GM04503 (cell line): ENCODE results near the gene MEN1.
A peak's percentile ranks its signal among the peaks of the same experiment; 100 is the strongest.

Experiments used
- DNase-seq: peaks from one replicate; pipeline ENCODE4 v3.0.0-alpha.2; 2012; ENCODE audit warnings: low read depth

The MEN1 gene

DNA sequence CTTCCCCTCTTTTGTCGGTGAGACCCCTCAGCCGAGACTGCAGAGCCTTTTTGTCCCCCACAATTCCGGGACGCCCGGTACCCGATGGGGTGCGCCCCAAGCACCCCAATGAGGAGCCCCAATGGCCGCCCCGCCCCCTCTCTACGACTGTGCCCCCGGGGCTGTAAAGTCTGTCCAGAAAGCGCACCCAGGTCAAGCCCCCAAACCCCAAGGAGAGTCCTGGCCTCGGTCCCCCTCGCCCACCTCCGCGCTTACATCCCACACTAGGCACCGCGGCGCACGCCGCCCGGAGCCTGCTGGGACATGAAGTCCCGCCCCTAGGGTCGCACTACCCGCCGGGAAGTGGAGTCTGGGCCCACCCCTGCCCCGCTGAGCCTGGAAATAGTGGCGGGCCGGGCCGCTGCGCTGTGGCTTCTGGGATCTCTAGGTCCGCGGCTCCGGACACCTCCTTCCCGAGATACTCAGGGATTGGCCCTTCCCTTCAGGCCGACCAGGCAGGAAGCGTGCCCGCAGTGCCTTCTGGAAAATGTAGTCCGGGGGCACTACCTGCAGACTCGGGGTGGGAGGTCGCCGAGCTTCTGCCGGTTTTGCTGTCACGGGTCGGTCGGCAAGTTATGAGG lies at the start of gene MEN1:
Gene MEN1 (minus strand): TSS at position 281 of the 620 bp plus-strand sequence. CDS start 442 bp downstream, outside the sequence.
- DNase-seq = peak; percentile 76

DNA sequence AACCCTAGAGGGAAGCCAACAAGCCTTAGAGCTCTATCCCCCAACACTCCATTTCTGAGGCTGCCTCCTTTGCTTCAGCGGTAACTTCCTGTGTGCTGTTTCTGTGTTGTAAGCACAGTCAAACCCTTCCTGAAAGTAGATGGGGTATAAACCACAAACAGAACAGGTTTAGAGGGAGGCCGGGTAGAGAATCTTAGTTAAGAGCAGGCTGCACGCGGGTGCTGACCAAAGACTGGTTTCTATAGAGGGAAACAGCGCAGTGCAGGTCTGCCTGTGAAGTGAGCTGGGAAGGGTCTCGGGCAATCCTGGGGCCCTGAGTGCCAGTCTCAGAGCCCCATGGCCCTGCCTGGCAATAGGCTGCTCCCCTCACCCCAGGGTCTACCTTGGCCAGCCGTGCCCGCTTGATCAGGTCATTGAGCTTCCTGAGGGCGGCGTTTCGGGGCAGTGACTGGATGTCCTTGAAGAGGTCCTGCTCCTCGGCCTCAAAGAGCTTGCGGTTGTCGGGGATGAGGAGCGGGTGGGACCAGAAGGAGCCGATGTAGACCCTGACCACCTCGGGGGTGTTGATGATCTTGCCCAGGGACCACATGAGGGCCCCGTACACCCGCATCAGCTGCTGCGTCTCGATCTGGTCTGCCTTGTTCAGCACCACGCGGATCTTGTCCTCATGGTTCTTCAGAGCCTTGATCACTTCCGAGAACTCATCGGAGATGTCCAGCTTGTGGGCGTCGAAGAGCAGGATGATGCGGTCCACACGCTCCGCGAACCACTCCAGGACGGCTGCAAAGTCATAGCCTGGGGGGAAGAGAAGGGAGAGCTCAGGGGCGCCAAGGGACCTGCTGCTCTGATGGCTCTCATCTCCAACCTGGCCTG lies 49.4 kb upstream of the MEN1 start:
- DNase-seq = no peak

DNA sequence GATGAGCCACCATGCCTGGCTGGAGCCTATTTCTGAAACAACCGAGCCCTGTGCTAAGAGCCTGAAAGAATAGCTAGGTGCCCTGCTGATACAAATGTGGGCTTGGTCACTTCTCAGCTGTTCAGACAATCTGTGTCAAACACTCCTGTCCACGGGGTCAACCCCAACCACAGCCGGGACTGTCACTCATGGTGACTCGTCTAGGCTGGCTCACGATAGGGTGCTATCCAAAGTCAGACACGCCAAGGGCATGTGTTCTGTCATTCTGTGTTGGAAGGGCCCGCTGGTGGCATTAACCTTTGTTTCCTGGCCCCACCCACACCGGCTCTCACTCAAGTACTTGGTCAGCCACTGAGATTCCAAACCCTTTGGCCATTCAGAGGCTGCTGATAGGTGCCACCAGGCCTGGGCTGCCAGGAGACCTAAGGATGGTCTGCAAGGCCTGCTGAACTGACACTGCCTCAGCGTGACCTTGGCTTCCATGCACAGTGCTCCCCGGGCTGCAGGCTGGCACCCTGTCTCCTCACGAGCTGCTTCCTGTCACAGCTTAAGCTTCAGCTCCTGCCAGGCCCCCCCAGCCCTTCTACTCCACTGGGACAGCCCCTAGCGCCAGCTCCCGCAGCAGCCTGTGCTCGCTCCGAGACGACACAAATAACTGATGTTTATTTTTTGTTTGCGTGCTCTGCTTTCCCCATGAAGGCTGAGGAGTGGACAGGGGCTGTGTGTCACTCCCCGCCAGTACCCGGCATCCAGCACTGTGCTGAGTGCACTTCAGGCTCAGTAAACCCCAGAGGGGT lies 48.3 kb upstream of the MEN1 start:
- DNase-seq = no peak

GRCh38 chr11:64857485-64857884 lies 47.1 kb upstream of the MEN1 start:
- DNase-seq = no peak

GRCh38 chr11:64856382-64857227 lies 46.3 kb upstream of the MEN1 start:
- no peak for DNase-seq

GRCh38 chr11:64855596-64856304 lies 45.4 kb upstream of the MEN1 start:
- DNase-seq = no peak

DNA sequence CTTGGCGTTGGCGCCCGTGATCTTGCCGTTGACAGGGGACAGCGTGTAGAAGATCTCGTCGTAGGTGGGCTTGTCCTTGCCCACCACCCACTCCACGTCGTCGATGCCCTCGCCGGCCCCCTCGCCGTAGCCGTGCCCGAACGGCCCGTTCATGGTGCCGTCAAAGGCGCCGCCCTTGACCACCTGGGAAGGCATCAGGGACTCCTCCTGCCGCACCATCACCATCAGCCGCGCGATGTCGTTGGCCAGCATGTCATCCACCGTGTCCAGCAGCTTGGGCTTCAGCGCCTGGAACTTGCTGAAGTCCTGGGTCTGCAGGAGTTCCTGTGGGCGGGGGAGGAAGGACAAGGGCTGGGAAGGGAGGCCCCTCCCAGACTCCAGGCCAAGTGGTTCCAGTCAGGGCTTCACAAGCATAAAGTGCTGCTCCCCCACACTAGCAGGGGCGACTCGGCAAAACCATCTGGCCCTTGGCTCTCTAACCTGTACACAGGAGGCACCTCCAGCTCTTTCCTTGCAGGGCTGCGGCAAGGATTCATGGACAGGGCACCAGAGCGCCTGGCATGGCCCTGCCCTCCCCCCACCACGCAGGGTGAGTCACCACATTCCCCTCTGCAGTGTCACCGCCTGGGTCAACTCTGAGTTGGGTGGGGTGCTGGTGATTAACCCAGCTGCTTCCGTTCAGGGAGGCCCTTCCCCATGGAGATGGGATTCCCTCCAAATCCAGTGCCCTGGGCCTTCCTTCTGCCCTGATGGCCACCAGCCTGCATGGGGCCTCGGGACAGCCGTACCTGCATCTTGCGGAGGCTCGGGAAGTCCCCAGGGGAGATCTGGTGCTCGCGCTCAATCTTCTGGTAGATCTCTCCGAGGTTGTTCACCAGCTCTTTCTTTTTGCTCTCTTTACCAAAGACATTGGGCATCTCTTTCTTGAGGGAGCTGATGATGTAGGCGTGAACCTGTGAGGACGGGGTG lies 44.5 kb upstream of the MEN1 start:
- DNase-seq = peak; percentile 85

DNA sequence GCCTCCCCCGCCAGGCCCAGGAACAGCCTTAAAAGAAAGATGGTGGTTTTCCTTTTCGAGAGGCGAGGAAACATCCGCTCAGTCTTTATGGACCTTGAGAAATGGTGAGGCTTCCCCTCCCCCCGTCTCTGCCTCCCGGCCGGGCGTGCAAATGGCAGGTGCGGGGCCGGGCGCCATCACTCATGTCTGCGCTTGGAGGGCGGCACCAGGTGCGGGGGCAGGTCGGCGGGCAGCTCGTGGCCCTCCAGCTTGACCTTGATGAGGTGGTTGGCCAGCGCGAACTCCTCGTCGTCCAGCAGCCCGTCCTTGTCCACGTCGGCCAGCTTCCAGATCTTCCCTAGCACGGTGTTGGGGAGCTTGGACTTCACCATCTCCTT lies 43.8 kb upstream of the MEN1 start:
- DNase-seq = no peak

DNA sequence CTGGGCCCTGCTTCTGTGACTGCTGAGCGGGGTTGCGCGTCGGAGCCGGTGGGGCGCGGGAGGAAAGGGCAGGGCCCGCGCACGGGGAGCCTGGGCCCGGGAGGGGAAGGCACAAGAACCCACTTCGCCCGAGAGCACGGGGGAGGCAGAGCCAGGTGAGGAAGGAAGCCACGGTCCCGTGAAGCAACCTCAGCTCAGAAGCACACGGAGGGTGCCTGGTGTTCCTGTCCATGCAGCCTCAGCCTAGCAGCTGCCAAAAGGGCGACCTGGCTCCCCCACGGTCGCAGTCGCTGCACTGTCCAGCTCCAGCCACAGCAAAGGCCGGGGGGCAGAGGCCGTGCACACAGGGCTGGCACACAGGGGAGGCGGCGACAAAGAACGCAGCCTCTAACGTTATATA lies 43.4 kb upstream of the MEN1 start:
- no peak for DNase-seq

- DNase-seq = no peak
Observed at GRCh38 chr11:64852804-64853509, 42.6 kb upstream of the MEN1 start.

GRCh38 chr11:64851831-64852351 lies 41.5 kb upstream of the MEN1 start:
- no peak for DNase-seq

DNA sequence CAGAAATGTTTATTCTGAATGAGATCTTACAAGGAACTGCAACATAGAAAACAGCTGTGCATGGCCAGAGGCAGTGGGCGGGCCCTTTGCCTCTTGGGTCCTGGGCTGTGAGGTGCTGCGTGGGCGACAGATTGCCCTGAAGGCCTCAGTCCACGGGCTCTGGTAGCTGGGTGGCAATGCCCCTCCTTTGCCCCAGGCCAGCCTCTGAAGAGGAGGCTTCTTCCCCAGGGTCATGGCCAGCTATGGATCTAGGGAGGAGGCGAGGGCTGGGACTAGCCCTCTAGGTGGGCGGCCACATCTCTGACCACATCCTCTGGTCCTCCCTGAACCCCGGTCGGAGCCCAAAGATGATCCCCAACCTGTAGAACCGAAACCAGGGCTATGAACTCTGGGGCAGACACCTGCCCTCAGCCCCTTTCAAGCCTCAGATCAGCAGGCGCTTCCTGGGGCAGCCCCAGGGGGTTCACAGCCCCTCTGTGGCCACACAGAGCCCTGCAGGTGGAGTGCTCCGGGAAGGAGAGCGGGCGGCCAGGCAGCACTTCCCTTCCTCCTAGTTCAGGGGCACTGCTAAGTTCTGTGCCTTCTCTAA lies 40.7 kb upstream of the MEN1 start:
- no peak for DNase-seq

GRCh38 chr11:64849598-64850356 lies 39.4 kb upstream of the MEN1 start:
- DNase-seq = no peak

- DNase-seq = no peak
Observed at GRCh38 chr11:64848826-64849597, 38.7 kb upstream of the MEN1 start.

GRCh38 chr11:64848214-64848825 lies 38.0 kb upstream of the MEN1 start:
- no peak for DNase-seq

- no peak for DNase-seq
Observed at GRCh38 chr11:64846998-64847666, 36.8 kb upstream of the MEN1 start.
